ENCODE data around the gene AQP2. TPM values are rescaled to one million over a fixed set of nuclear protein-coding genes. Genes with fewer than 3 reads are reported as not detected.

AQP2 gene
- total RNA-seq, 1 donor = not detected

DNA sequence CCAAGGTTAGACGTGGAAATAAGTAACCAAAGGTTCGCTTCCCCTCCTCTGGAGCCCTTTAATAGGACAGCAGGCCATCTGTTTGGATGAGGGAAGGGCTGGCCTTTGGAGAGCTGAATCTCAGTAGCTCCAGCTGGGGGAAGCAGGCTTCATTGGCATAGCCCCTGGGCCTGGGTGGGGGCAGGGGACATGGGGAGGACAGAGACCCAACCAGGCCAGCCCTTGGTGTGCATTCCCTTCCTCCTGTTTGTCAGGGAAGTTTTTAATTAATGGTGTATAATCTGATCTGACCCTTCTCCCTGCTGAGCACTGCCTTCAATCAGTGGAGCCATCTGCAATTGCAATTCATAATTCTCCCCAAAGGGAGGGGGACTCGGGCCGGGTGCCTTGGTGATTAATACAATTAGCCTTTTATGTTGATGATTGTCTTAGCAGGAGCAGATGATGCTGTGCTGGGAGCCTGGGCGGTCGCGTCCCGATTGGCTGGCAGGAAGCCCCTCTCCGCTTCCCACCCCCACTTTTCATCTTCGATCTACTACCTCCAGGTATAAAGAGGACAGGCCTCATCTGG lies 28.6 kb downstream of the AQP2 start:
- no peak for TF ChIP-seq CTCF (IDR thresholded peaks at IDR 0.05; ENCODE audit: insufficient read depth, low read length)
- DNase-seq (ENCODE audit: low read depth) = no peak
- H3K4me3 ChIP-seq (ENCODE audit: low read depth, low read length) = no peak overlapping the region

DNA sequence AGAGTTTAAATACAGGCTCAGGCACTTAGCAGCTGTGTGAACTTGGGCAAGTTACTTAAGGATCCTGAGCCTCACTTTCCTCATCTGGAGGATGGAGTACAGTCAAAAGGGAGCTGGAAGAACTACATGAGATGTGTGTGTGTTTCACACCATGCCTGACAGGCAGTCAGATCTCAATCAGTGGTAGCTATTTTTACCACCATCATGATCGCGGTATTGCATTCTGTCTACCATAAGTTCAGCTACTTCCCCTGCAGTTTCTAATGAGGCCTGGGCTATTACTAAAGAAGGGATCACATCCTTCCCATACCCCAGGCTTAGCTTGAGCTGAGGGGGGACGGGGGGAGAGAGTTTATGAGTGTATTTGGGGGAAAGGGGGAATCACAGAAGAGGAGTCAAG lies 29.3 kb downstream of the AQP2 start:
- no peak for TF ChIP-seq CTCF (IDR thresholded peaks at IDR 0.05; ENCODE audit: insufficient read depth, low read length)
- DNase-seq (ENCODE audit: low read depth) = no peak
- H3K4me3 ChIP-seq (ENCODE audit: low read depth, low read length) = no peak overlapping the region

DNA sequence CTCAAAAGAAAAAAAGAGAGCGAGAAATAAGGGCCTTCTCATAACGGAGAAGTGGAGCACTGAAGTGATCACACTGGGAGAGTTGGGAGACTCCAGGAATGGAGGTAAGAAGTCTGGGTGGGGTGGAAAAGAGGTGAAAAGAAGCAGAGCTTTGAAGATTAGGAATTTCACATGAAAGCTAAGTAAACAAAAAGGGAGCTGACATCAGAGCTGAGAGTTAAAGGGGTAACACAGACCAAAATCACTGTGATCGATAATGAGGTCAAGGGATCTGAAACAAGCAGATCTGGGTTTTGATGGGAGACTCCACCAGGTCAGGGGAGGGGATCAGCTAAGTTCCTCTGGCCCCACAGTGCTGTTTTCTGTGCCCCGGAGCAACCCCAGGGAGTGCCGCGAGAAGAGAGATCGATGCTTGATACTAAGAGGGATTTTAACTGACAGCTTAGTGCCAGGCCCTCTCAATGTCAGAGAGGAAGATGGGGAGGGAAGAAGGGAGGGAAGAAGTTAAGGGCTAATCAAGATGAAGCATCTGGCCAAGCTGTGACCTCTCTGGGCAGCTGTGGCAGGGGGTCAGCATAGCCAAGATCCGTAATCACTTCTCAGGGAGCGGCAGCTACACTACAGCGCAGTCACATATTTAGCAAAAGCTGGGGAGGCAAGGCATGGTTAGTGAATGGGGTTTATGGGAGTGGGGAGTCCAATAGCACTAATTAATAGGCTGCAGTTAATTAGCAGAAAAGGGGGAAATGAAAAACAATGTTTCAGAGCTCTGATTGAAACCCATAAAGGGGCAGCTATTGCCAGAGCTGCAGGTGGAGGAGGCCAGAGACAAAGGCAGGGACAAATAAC lies 30.2 kb downstream of the AQP2 start:
- no peak overlapping the region for H3K4me3 ChIP-seq (ENCODE audit: low read depth, low read length)
- no peak for DNase-seq (ENCODE audit: low read depth)
- TF ChIP-seq CTCF (IDR thresholded peaks at IDR 0.05; ENCODE audit: insufficient read depth, low read length) = no peak

- TF ChIP-seq CTCF (IDR thresholded peaks at IDR 0.05; ENCODE audit: insufficient read depth, low read length) = no peak
- DNase-seq (ENCODE audit: low read depth) = peak; percentile 32
- H3K4me3 ChIP-seq (ENCODE audit: low read depth, low read length) = no peak overlapping the region
Observed at GRCh38 chr12:49982246-49983087, 31.9 kb downstream of the AQP2 start.

GRCh38 chr12:49983892-49984291 lies 33.4 kb downstream of the AQP2 start:
- no peak for TF ChIP-seq CTCF (IDR thresholded peaks at IDR 0.05; ENCODE audit: insufficient read depth, low read length)
- H3K4me3 ChIP-seq (ENCODE audit: low read depth, low read length) = peak overlapping the region; percentile 9
- peak; percentile 89 for DNase-seq (ENCODE audit: low read depth)

DNA sequence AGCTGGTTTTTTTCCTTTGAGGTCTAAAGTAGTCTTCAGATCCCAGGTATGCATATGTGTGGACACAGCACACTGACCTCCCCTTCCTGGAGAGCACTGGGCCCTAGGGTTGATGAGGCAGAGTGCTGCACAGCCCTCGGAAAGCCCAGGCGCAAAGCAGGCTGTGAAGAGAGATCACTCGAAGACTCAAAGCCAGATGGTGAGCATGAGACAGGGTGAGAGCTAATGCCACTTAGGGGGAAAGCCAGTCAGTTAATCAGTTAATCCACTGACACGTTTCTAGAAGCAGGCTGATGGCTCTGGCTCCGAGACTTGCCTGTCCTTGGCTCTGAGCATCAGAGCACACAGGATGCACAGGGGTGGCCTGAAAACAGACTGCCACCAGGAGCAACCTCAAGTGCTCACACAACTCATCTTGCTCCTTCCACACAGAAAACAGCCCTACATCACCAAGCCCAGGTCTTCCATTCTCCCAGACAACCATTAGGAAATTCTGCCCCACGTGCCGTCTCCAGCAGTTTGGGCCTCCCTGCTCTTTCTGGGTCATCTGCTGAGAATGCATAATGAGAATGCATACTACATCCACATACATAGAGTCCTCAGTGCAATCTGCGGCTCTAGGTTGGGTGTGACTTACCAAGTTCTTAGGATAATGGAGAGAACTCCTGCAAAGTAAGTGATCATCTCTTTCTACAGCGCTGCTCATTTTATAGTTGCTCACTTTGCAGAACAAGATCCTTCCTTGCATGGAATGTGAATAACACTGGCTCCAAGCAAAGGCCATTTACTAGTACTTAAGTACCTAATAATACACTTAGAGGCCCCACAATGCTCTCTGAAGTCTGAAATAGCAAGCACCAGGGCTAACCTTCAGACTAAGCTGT lies 34.2 kb downstream of the AQP2 start:
- H3K4me3 ChIP-seq (ENCODE audit: low read depth, low read length) = no peak overlapping the region
- no peak for DNase-seq (ENCODE audit: low read depth)
- no peak for TF ChIP-seq CTCF (IDR thresholded peaks at IDR 0.05; ENCODE audit: insufficient read depth, low read length)

All from fibroblast of the aortic adventitia (primary cell).